ENCODE measurements around the gene LPGAT1.
"Not testable (repeated sequence)": the region's sequence is repeated elsewhere in the genome, so short reads cannot be mapped to it uniquely, and the experiment has no call there.

Gene LPGAT1, protein sequence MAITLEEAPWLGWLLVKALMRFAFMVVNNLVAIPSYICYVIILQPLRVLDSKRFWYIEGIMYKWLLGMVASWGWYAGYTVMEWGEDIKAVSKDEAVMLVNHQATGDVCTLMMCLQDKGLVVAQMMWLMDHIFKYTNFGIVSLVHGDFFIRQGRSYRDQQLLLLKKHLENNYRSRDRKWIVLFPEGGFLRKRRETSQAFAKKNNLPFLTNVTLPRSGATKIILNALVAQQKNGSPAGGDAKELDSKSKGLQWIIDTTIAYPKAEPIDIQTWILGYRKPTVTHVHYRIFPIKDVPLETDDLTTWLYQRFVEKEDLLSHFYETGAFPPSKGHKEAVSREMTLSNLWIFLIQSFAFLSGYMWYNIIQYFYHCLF

DNA sequence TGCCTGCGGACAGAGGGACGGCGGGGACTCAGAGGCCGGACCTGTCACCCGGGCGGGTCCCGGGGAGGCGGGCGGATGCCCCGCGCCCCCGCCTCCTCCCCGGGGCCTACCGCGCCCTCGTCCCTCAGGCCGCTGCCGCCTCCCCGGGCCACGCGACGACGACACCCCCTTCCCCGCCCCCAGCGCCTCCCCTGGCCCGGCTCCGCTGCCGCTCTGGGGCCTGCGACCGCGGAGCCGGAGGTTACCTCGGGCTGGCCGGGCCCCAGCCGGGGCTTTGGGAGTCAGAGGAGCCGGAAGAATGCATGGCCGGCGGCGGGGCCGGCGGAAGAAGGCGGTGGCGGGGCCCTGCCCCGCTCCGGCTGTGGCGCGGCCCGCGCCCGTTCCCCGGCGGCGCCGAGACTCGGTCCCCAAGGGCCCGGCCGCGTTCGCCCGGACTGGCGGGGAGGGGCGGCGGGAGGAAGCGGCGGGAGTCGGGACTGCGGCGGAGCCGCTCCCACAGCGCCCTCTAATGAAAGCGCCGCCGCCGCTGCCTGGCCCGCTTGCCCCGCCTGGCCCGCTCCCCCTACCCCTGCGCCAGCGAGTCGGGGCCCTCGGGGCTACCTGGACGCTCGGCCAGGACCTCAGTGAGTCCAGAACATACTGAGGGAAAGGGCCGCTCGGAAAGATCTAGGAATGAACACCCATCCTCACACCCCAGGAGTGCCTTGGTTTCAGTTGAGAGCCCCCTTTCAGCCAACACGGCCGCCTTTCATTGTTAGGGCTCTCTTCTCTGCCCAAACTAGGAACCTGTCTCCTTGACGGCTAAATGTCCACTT is at the start of gene LPGAT1:
Gene LPGAT1 (minus strand): TSS at position 436 of the 815 bp plus-strand sequence. CDS start 1,467 bp downstream, outside the sequence.
- in situ Hi-C loops (cut with HindIII; ENCODE audit: low sequenced_read_pairs): no loop called here

- in situ Hi-C loops (cut with HindIII; ENCODE audit: low sequenced_read_pairs): no loop called here
These were observed 48.9 kb upstream of the LPGAT1 start for GRCh38 chr1:211879475-211879874.

DNA sequence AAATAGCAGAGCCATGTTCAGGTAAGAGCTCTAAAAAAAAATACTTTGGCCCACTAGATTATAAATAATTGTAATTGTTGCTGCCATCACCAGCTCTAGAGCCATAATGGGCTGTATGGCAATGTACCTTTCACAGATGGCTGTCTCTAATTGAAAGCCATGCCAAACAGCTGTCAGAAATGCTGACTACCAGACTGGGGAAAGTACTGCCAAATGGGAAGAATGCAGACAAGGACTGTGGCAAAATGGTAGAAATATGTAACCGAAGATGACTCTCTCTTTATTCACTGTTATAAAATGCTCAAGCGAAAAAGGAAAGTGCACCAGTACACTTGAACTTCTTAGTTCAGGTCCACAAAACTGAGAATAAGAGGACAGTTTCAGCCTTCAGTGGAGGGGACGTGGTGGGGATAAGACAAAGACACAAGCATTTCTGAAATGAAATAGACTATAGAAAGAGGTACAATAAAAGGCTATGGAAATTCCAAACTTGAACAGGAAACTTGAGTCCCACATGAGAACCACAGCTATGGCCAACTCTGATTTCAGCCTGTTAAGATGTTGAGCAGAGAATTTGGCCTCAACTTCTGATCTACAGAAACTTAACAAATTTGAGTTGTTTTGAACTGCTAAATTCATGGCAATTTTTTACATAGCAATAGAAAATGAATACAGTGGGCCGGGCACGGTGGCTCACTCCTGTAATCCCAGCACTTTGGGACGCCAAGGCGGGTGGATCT is 46.5 kb upstream of the LPGAT1 start:
- in situ Hi-C loops (cut with HindIII; ENCODE audit: low sequenced_read_pairs): no loop called here

DNA sequence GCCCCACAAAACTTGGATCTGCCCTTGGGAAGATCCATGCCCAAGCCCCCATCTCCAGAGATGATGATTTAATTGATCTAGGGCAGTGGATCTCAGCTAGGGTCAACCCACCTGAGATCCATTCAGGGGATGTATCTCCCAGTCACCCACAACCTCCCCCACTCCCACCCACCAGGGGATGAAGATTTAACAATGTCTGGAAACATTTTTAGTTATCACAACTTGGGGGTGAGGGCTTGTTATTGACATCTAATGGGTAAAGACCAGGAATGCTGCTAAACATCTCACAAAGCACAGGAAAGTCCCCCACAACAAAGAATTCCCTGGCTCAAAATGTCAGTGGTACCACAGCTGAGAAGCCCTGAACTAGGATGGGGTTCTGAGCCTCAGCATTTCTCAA is 45.0 kb upstream of the LPGAT1 start:
- in situ Hi-C loops (cut with HindIII; ENCODE audit: low sequenced_read_pairs): no loop called here

DNA sequence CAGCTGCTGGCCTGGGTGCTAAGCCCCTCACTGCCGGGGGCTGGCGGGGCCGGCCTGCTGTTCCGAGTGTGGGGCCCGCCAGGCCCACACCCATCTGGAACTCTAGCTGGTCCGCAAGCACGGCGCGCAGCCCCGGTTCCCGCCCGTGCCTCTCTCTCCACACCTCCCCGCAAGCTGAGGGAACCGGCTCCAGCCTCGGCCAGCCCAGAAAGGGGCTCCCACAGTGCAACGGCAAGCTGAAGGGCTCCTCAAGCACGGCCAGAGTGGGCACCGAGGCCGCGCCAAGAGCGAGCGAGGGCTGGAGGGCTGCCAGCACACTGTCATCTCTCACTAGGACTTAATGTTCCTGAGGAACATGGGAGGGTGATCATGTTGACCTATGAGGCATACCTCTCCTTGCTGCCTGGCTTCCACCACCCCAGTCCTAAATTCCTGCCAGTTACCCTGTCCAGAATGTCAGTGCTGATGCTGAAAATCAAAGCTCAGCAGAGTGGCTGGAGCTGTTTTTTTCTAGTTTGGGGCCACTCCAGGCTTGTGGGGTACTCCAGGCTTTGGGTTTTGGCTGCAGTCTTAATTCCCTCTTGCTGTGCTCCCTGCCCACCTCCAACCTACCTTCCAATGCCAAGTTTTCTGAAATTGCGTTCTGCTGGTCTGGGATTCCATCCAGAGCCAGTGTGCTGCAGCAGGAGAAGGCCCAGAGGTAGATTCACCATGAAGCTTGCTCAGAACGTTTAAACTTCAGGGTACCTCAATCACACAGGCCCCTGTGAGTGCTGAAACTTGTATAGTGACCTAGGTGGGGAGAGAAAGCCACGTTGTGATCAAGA is 44.2 kb upstream of the LPGAT1 start:
- in situ Hi-C loops (cut with HindIII; ENCODE audit: low sequenced_read_pairs): no loop called here

- in situ Hi-C loops (cut with HindIII; ENCODE audit: low sequenced_read_pairs): not testable (repeated sequence)
These were observed 43.2 kb upstream of the LPGAT1 start for GRCh38 chr1:211873731-211874130.

- in situ Hi-C loops (cut with HindIII; ENCODE audit: low sequenced_read_pairs): no loop called here
These were observed 39.6 kb upstream of the LPGAT1 start for GRCh38 chr1:211870156-211870555.

DNA sequence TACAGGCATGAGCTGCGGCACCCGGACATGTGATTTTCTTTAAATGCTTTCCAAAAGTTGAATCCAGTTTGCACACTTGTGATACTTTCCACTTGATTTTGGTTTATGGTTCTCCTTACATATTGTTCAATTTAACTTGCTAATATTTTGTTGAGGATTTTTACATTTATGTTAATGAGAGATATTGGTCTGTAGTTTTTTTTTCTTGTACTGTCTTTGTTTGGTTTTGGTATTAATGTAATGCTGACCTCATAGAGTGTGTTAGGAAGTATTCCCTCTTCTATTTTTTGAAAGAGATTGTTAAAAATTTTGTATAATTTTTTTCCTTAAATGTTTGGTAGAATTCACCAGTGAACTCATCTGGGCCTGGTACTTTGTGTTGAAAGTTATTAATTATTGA is 34.6 kb upstream of the LPGAT1 start:
- in situ Hi-C loops (cut with HindIII; ENCODE audit: low sequenced_read_pairs): no loop called here

- in situ Hi-C loops (cut with HindIII; ENCODE audit: low sequenced_read_pairs): no loop called here
These were observed 28.8 kb upstream of the LPGAT1 start for GRCh38 chr1:211859405-211859804.

DNA sequence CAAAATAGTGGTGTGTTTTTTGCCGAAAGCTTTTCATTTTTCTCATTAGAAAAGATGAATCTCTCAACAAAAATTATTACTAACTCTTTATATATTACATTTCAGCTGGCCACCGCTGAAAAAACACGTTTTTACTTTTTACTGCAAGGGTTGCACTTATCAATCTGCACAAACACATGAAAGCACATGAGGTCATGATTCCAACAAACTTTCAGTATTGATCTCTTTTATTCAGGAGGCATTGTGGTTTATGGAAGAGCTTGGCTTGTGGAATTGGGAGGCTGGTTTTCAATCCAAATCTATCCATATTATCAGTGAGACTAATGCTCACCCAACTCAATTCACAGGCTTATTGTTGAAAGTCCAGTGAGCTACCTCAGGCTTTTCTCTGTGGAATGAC is 20.6 kb upstream of the LPGAT1 start:
- in situ Hi-C loops (cut with HindIII; ENCODE audit: low sequenced_read_pairs): no loop called here

- in situ Hi-C loops (cut with HindIII; ENCODE audit: low sequenced_read_pairs): loop anchor here (10.0 kb wide), 1 partner anchor 59 kb away; no protein-coding TSS in a partner anchor
These were observed 13.1 kb upstream of the LPGAT1 start for GRCh38 chr1:211843507-211844298.

- in situ Hi-C loops (cut with HindIII; ENCODE audit: low sequenced_read_pairs): loop anchor here (10.0 kb wide), 1 partner anchor 58 kb away; no protein-coding TSS in a partner anchor
These were observed 12.5 kb upstream of the LPGAT1 start for GRCh38 chr1:211843018-211843417.

GRCh38 chr1:211842518-211842917 is 12.0 kb upstream of the LPGAT1 start:
- in situ Hi-C loops (cut with HindIII; ENCODE audit: low sequenced_read_pairs): loop anchor here (10.0 kb wide), 1 partner anchor 58 kb away; no protein-coding TSS in a partner anchor

- in situ Hi-C loops (cut with HindIII; ENCODE audit: low sequenced_read_pairs): no loop called here
These were observed 8.5 kb upstream of the LPGAT1 start for GRCh38 chr1:211839106-211839505.

GRCh38 chr1:211833174-211833820 is 2.7 kb upstream of the LPGAT1 start:
- in situ Hi-C loops (cut with HindIII; ENCODE audit: low sequenced_read_pairs): no loop called here

DNA sequence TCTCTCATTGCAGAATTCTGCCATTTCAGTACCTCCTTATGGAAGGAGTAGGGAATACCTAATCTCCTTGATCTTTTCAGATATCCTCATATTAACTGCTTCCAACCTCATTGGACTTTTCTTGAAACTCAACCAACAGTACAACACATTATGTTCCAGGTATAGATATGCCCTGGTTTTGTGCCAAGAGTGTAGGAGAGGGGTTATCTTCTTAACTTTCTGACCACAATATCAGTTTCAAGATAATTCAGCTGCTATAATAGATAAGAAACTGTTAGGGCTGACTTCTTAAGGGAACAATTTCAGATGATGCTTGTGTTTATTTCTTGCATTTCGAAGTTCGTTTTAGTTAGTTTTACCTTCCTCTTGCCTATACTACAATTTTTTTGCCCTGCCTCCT is 2.1 kb upstream of the LPGAT1 start:
- in situ Hi-C loops (cut with HindIII; ENCODE audit: low sequenced_read_pairs): no loop called here

GRCh38 chr1:211831558-211832323 is 1.2 kb upstream of the LPGAT1 start:
- in situ Hi-C loops (cut with HindIII; ENCODE audit: low sequenced_read_pairs): no loop called here

DNA sequence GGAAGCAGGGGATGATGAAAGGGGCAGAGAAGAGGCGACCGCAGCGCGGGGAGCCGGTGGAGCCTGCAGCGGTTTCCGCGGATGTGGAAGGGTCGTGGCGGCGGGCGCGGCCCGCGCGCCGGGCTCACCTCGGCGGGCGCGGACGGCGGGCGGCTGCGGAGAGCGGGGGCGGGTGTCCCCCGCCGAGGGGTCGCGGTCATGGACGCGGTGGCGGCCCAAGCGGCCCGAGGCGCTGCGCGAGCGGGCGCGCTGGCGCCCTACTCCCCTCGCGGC is 572 bp downstream of the LPGAT1 start:
- in situ Hi-C loops (cut with HindIII; ENCODE audit: low sequenced_read_pairs): no loop called here

All from endothelial cell of hepatic sinusoid (primary cell).